ENCODE results near the gene OR10P1.
"Not testable (repeated sequence)": the region's sequence is repeated elsewhere in the genome, so short reads cannot be mapped to it uniquely, and the experiment has no call there.

The OR10P1 gene

GRCh38 chr12:55631056-55631455 lies 5.6 kb upstream of the OR10P1 start:
- peaks cover 60% of the 10 kb centered on the region for H3K27me3 ChIP-seq (replicated peaks; ENCODE audit: control insufficient read depth, insufficient read depth, low read length)
- H3K9ac ChIP-seq (ENCODE audit: low read length) = no peak overlapping the region
- no peaks in the 10 kb centered on the region for H3K36me3 ChIP-seq (ENCODE audit: control insufficient read depth, insufficient read depth, low read length, severe bottlenecking)
- H3K4me3 ChIP-seq (ENCODE audit: low read length) = no peak overlapping the region
- H3K9me3 ChIP-seq (ENCODE audit: control insufficient read depth, low read length) = no peaks in the 10 kb centered on the region
- DNase-seq (ENCODE audit: low read depth) = no peak
- no peaks in the 10 kb centered on the region for H3K4me1 ChIP-seq (ENCODE audit: control insufficient read depth, insufficient read depth, low read length)

- H3K36me3 ChIP-seq (ENCODE audit: control insufficient read depth, insufficient read depth, low read length, severe bottlenecking) = no peaks in the 10 kb centered on the region
- no peaks in the 10 kb centered on the region for H3K9me3 ChIP-seq (ENCODE audit: control insufficient read depth, low read length)
- no peak overlapping the region for H3K9ac ChIP-seq (ENCODE audit: low read length)
- H3K27me3 ChIP-seq (replicated peaks; ENCODE audit: control insufficient read depth, insufficient read depth, low read length) = peaks cover 55% of the 10 kb centered on the region
- no peak for DNase-seq (ENCODE audit: low read depth)
- H3K4me1 ChIP-seq (ENCODE audit: control insufficient read depth, insufficient read depth, low read length) = no peaks in the 10 kb centered on the region
- H3K4me3 ChIP-seq (ENCODE audit: low read length) = no peak overlapping the region
These were observed 5.0 kb upstream of the OR10P1 start for GRCh38 chr12:55631733-55632132.

DNA sequence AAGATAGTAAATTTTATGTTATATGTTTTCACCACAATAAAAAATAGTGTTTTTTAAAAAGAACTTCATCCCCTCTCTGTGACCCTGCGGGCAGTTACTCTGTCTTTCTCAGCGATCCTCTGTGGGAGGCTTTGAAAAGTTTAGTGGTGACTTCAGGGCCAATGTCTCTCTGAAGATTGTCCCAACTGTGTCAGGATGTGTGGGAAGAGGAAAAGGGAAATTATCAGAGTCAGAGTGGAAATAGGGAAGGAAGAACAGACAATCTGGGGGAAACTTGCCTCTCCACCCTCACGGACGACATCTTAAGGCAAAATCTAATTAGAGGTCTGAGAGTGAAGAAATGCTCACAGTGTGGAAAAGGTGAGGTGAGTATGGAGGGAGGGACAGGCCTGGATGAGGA lies 3.5 kb upstream of the OR10P1 start:
- no peaks in the 10 kb centered on the region for H3K9me3 ChIP-seq (ENCODE audit: control insufficient read depth, low read length)
- no peak overlapping the region for H3K9ac ChIP-seq (ENCODE audit: low read length)
- H3K4me1 ChIP-seq (ENCODE audit: control insufficient read depth, insufficient read depth, low read length) = no peaks in the 10 kb centered on the region
- no peak for DNase-seq (ENCODE audit: low read depth)
- H3K36me3 ChIP-seq (ENCODE audit: control insufficient read depth, insufficient read depth, low read length, severe bottlenecking) = no peaks in the 10 kb centered on the region
- no peak overlapping the region for H3K4me3 ChIP-seq (ENCODE audit: low read length)
- H3K27me3 ChIP-seq (replicated peaks; ENCODE audit: control insufficient read depth, insufficient read depth, low read length) = peaks cover 50% of the 10 kb centered on the region

- Histone ChIP-seq H3K9ac (ENCODE audit: low read length) (no peak overlapping the region), H3K27me3 (replicated peaks; ENCODE audit: control insufficient read depth, insufficient read depth, low read length) (peaks cover 55% of the 10 kb centered on the region), H3K9me3 (ENCODE audit: control insufficient read depth, low read length) (no peaks in the 10 kb centered on the region), H3K4me3 (ENCODE audit: low read length) (no peak overlapping the region), H3K4me1 (ENCODE audit: control insufficient read depth, insufficient read depth, low read length) (no peaks in the 10 kb centered on the region), H3K36me3 (ENCODE audit: control insufficient read depth, insufficient read depth, low read length, severe bottlenecking) (no peaks in the 10 kb centered on the region)
- no peak for DNase-seq (ENCODE audit: low read depth)
These were observed 506 bp upstream of the OR10P1 start for GRCh38 chr12:55636116-55636655.

DNA sequence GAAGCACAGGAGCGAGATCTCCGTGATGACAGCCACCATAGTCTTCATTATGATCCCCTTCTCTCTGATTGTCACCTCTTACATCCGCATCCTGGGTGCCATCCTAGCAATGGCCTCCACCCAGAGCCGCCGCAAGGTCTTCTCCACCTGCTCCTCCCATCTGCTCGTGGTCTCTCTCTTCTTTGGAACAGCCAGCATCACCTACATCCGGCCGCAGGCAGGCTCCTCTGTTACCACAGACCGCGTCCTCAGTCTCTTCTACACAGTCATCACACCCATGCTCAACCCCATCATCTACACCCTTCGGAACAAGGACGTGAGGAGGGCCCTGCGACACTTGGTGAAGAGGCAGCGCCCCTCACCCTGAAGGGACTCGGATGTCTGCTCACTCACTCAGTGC lies 775 bp downstream of the OR10P1 start:
- Histone ChIP-seq H3K36me3 (ENCODE audit: control insufficient read depth, insufficient read depth, low read length, severe bottlenecking) (no peaks in the 10 kb centered on the region), H3K9ac (ENCODE audit: low read length) (no peak overlapping the region), H3K9me3 (ENCODE audit: control insufficient read depth, low read length) (no peaks in the 10 kb centered on the region), H3K4me1 (ENCODE audit: control insufficient read depth, insufficient read depth, low read length) (no peaks in the 10 kb centered on the region), H3K4me3 (ENCODE audit: low read length) (no peak overlapping the region), H3K27me3 (replicated peaks; ENCODE audit: control insufficient read depth, insufficient read depth, low read length) (peaks cover 58% of the 10 kb centered on the region)
- DNase-seq (ENCODE audit: low read depth) = no peak

GRCh38 chr12:55641595-55641994 lies 4.9 kb downstream of the OR10P1 start:
- no peaks in the 10 kb centered on the region for H3K9me3 ChIP-seq (ENCODE audit: control insufficient read depth, low read length)
- H3K4me1 ChIP-seq (ENCODE audit: control insufficient read depth, insufficient read depth, low read length) = no peaks in the 10 kb centered on the region
- H3K4me3 ChIP-seq (ENCODE audit: low read length) = no peak overlapping the region
- no peaks in the 10 kb centered on the region for H3K36me3 ChIP-seq (ENCODE audit: control insufficient read depth, insufficient read depth, low read length, severe bottlenecking)
- peaks cover 33% of the 10 kb centered on the region for H3K27me3 ChIP-seq (replicated peaks; ENCODE audit: control insufficient read depth, insufficient read depth, low read length)
- DNase-seq (ENCODE audit: low read depth) = no peak
- H3K9ac ChIP-seq (ENCODE audit: low read length) = no peak overlapping the region

- no peaks in the 10 kb centered on the region for H3K36me3 ChIP-seq (ENCODE audit: control insufficient read depth, insufficient read depth, low read length, severe bottlenecking)
- H3K9ac ChIP-seq (ENCODE audit: low read length) = no peak overlapping the region
- H3K4me3 ChIP-seq (ENCODE audit: low read length) = no peak overlapping the region
- H3K27me3 ChIP-seq (replicated peaks; ENCODE audit: control insufficient read depth, insufficient read depth, low read length) = peaks cover 33% of the 10 kb centered on the region
- H3K9me3 ChIP-seq (ENCODE audit: control insufficient read depth, low read length) = no peaks in the 10 kb centered on the region
- no peaks in the 10 kb centered on the region for H3K4me1 ChIP-seq (ENCODE audit: control insufficient read depth, insufficient read depth, low read length)
- no peak for DNase-seq (ENCODE audit: low read depth)
These were observed 5.6 kb downstream of the OR10P1 start for GRCh38 chr12:55642267-55642666.

DNA sequence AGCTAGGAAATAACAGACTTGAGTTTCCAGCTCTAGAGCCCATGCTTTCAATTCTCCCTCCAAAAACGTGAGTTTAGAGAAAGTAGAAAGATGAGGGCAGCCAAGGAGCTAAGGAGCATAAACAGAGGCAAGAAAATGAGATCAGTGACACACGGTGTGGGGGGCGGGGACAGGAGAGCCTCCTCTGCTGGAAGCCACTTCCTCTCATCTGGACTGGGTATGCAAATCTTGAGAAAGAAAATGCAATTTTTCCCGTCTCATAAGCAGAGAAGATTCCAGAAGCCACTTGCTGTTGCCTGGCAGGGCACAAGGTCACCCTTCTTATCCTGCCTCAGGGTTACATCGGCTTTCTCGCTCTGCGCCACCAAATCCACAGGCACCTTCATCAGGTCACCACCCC lies 6.0 kb downstream of the OR10P1 start:
- DNase-seq (ENCODE audit: low read depth) = no peak
- H3K9ac ChIP-seq (ENCODE audit: low read length) = no peak overlapping the region
- no peak overlapping the region for H3K4me3 ChIP-seq (ENCODE audit: low read length)
- peaks cover 31% of the 10 kb centered on the region for H3K27me3 ChIP-seq (replicated peaks; ENCODE audit: control insufficient read depth, insufficient read depth, low read length)
- no peaks in the 10 kb centered on the region for H3K36me3 ChIP-seq (ENCODE audit: control insufficient read depth, insufficient read depth, low read length, severe bottlenecking)
- H3K4me1 ChIP-seq (ENCODE audit: control insufficient read depth, insufficient read depth, low read length) = no peaks in the 10 kb centered on the region
- H3K9me3 ChIP-seq (ENCODE audit: control insufficient read depth, low read length) = no peaks in the 10 kb centered on the region

DNA sequence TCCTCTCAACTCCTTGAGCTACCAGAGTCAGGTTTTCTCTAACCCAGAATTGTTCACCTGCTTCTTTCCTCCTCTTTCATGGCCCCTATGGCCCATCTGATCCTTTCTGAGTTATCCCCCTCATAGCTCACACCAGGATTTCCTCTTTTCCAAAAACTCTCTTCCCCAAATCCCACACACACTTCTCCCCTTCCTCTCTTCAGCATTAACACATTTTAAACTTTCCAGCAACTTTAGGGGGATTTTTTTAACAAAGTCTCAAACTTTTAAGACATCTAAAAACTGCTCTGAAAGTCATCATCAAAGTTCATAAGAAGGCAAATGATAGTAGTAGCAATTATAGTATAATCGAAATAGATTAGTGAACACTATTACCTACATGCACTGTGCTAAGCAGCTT lies 7.9 kb downstream of the OR10P1 start:
- Histone ChIP-seq H3K9me3 (ENCODE audit: control insufficient read depth, low read length) (no peaks in the 10 kb centered on the region), H3K4me3 (ENCODE audit: low read length) (no peak overlapping the region), H3K36me3 (ENCODE audit: control insufficient read depth, insufficient read depth, low read length, severe bottlenecking) (no peaks in the 10 kb centered on the region), H3K4me1 (ENCODE audit: control insufficient read depth, insufficient read depth, low read length) (no peaks in the 10 kb centered on the region), H3K9ac (ENCODE audit: low read length) (no peak overlapping the region), H3K27me3 (replicated peaks; ENCODE audit: control insufficient read depth, insufficient read depth, low read length) (peaks cover 15% of the 10 kb centered on the region)
- DNase-seq (ENCODE audit: low read depth) = no peak

DNA sequence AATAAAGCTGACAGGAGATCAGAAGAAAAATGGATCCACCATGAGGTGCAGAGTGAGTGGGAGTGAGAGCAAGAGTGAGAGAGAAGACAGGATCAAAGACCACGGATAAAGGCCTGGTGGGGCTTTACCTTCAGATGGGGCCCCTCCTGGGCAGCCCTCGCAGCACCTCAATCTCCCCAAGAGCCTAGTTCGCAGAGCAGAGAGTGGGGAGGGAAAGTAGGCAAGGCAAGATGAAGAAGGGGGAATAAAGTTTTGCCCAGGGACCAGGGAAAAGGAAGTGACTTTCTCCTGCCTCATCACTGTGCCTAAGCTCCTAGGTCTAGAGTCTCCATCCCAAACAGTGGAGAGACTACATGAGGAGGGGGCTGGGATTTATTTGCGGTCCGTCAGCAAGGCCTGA lies 10.3 kb downstream of the OR10P1 start:
- Histone ChIP-seq H3K36me3 (ENCODE audit: control insufficient read depth, insufficient read depth, low read length, severe bottlenecking) (no peaks in the 10 kb centered on the region), H3K9me3 (ENCODE audit: control insufficient read depth, low read length) (no peaks in the 10 kb centered on the region), H3K9ac (ENCODE audit: low read length) (no peak overlapping the region)

GRCh38 chr12:55650620-55651298 lies 14.1 kb downstream of the OR10P1 start:
- H3K9me3 ChIP-seq (ENCODE audit: control insufficient read depth, low read length); DNase-seq (ENCODE audit: low read depth); H3K27me3 ChIP-seq (replicated peaks; ENCODE audit: control insufficient read depth, insufficient read depth, low read length); H3K4me3 ChIP-seq (ENCODE audit: low read length); H3K4me1 ChIP-seq (ENCODE audit: control insufficient read depth, insufficient read depth, low read length); H3K36me3 ChIP-seq (ENCODE audit: control insufficient read depth, insufficient read depth, low read length, severe bottlenecking); H3K9ac ChIP-seq (ENCODE audit: low read length): not testable (repeated sequence)

More for the DNA sequence above, 10.3 kb downstream of the OR10P1 start:
- no peak for DNase-seq (ENCODE audit: low read depth)
- Histone ChIP-seq H3K4me3 (ENCODE audit: low read length) (no peak overlapping the region), H3K4me1 (ENCODE audit: control insufficient read depth, insufficient read depth, low read length) (no peaks in the 10 kb centered on the region), H3K27me3 (replicated peaks; ENCODE audit: control insufficient read depth, insufficient read depth, low read length) (peaks cover under 1% of the 10 kb centered on the region)

- Histone ChIP-seq H3K4me3 (ENCODE audit: low read length) (no peak overlapping the region), H3K36me3 (ENCODE audit: control insufficient read depth, insufficient read depth, low read length, severe bottlenecking) (no peaks in the 10 kb centered on the region), H3K4me1 (ENCODE audit: control insufficient read depth, insufficient read depth, low read length) (no peaks in the 10 kb centered on the region), H3K9me3 (ENCODE audit: control insufficient read depth, low read length) (no peaks in the 10 kb centered on the region), H3K27me3 (replicated peaks; ENCODE audit: control insufficient read depth, insufficient read depth, low read length) (no peaks in the 10 kb centered on the region), H3K9ac (ENCODE audit: low read length) (no peak overlapping the region)
- DNase-seq (ENCODE audit: low read depth) = no peak
These were observed 14.6 kb downstream of the OR10P1 start for GRCh38 chr12:55651299-55651683.
